ENCODE results near the gene MORN3.
"Not testable (repeated sequence)": the region's sequence is repeated elsewhere in the genome, so short reads cannot be mapped to it uniquely, and the experiment has no call there.

The MORN3 gene

GRCh38 chr12:121669521-121669900 lies at the start of gene MORN3:
TSS of gene MORN3 (minus strand) at chr12:121669654. CDS start at chr12:121669483, 171 bp downstream.
- no peak for TF ChIP-seq CTCF (IDR thresholded peaks at IDR 0.05; ENCODE audit: low read depth, low read length)
- no peak within 1 kb of the TSS for H3K4me3 ChIP-seq (replicated peaks in 1 of 2; ENCODE audit: low read depth in 2 of 2, low read length in 2 of 2)

DNA sequence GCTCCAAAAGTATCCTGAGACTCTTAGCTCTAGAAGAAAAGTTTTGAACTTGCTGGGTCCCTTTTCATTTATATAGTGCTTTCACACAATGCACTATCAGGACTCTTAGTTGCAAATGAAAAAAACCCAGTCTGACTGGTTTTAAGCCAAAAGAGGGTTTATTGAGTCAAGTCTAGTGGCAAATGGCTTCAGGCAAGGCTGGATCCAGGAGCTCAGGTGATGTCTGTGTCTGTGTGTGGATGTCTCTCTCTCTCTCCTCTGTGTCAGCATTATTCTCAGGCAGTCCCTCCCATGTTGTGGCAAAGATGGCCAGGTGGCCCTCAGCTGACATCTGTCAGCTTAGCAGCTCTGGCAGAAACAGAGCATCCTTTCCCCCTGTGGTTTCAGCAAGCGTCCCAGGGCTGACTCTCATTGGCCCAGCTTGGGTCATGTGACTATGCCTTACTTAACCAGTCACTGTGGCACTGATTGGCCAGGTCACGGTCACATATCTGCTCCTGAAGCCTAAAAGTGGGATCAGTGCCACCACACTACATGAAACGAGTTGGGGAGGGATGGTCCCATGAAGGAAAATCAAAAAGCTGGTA lies 49.3 kb upstream of the MORN3 start:
- no peak overlapping the region for H3K4me3 ChIP-seq (replicated peaks in 1 of 2; ENCODE audit: low read depth in 2 of 2, low read length in 2 of 2)
- no peak for DNase-seq (ENCODE audit: low read depth in 2 of 2)

More at GRCh38 chr12:121669521-121669900, at the start of gene MORN3:
- DNase-seq (ENCODE audit: low read depth in 2 of 2): no peak

GRCh38 chr12:121717041-121717699 lies 47.7 kb upstream of the MORN3 start:
- TF ChIP-seq CTCF (IDR thresholded peaks at IDR 0.05; ENCODE audit: low read depth, low read length): no peak
- no peak overlapping the region for H3K4me3 ChIP-seq (replicated peaks in 1 of 2; ENCODE audit: low read depth in 2 of 2, low read length in 2 of 2)
- peak; percentile 93 to 95 for DNase-seq (ENCODE audit: low read depth in 2 of 2)

More for the DNA sequence above, 49.3 kb upstream of the MORN3 start:
- no peak for TF ChIP-seq CTCF (IDR thresholded peaks at IDR 0.05; ENCODE audit: low read depth, low read length)

DNA sequence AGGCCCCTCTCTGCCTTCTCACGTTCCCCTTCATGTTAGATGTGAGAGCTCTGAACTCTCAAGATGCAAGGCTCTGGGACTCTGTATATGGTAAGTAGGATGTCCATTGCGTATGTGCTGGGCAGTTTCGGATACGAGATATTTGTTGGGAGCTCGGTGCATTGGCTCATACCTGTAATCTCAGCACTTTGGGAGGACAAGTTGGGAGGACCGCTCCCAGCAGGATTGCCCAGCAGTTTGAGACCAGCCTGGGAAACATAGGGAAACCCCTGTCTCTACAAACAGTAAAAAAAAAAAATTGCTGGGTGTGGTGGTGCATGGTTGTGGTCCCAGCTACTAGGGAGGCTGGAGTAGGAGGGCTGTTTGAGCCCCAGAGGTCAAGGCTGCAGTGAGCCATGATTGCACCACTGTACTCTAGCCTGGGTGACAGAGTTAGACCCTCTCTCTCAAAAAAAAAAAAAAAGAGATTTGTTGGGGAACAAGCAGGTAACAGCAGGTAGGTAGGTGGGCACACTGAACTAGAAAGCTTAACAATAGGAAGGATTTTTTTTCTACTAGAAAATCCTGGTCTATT lies 46.5 kb upstream of the MORN3 start:
- DNase-seq (ENCODE audit: low read depth in 2 of 2): no peak
- TF ChIP-seq CTCF (IDR thresholded peaks at IDR 0.05; ENCODE audit: low read depth, low read length): no peak
- no peak overlapping the region for H3K4me3 ChIP-seq (replicated peaks in 1 of 2; ENCODE audit: low read depth in 2 of 2, low read length in 2 of 2)

DNA sequence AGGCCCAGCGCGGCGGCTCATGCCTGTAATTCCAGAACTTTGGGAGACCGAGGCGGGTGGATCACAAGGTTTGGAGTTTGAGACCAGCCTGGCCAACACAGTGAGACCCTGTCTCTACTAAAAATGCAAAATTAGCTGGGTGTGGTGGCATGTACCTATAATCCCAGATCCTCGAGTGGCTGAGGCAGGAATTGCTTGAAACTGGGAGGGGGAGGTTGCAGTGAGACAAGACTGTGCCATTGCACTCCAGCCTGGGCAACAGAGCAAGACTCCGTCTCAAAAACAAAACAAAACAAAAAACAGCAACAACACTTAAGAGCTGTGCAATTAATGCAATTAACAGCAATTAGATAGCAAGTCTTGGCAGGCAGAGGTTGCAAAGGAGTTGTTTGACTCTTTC lies 45.6 kb upstream of the MORN3 start:
- not testable (repeated sequence) for H3K4me3 ChIP-seq (replicated peaks in 1 of 2; ENCODE audit: low read depth in 2 of 2, low read length in 2 of 2); DNase-seq (ENCODE audit: low read depth in 2 of 2)

GRCh38 chr12:121713793-121714192 lies 44.3 kb upstream of the MORN3 start:
- no peak for DNase-seq (ENCODE audit: low read depth in 2 of 2)
- no peak for TF ChIP-seq CTCF (IDR thresholded peaks at IDR 0.05; ENCODE audit: low read depth, low read length)
- peak overlapping the region; percentile 95 to 97 for H3K4me3 ChIP-seq (replicated peaks in 1 of 2; ENCODE audit: low read depth in 2 of 2, low read length in 2 of 2)

DNA sequence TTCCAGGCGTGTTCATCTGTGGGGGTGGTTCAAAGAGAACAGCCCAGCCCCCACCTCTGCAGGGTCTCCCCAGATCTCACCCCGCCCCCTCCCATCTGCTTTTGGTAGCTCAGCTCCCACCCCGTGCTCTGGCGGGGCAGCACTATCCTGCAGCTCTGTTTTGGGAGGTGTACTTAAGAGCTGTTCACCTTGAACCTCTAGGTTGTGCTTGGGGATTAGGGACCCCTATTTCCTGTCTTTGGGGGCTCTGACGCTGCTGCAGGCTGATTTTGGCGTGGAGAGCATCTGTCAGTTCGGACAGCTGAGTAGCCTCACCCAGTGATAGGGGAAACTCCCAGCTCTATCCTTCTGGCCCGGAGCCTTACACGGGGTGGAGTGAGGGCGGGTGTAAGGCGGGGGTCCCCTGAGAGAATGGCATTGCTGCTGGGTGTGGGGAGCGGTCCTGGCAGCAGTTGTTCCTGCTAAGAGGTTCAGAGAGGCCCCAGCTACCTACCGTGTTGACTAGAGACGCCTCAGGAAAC lies 43.9 kb upstream of the MORN3 start:
- TF ChIP-seq CTCF (IDR thresholded peaks at IDR 0.05; ENCODE audit: low read depth, low read length): no peak
- peak; percentile 29 to 41 for DNase-seq (ENCODE audit: low read depth in 2 of 2)
- H3K4me3 ChIP-seq (replicated peaks in 1 of 2; ENCODE audit: low read depth in 2 of 2, low read length in 2 of 2): peak overlapping the region; percentile 95 to 97

Data from cardiac fibroblast (primary cell).